Hindlimb muscle (tissue), 1 donor: ENCODE measurements around the gene TPPP. TPM values are rescaled to one million over a fixed set of nuclear protein-coding genes. Genes with fewer than 3 reads are reported as not detected.
"Not testable (repeated sequence)": the region's sequence is repeated elsewhere in the genome, so short reads cannot be mapped to it uniquely, and the experiment has no call there.

Experiments
- DNase-seq: peaks from one replicate; pipeline ENCODE4 v3.0.0-alpha.2; 2013
- polyA plus RNA-seq: library from polyadenylated mRNA; unstranded; fragments of 120-200 nt; gene quantifications from one replicate; pipeline ENCODE4 v1.2.1, GENCODE V29; 2013; ENCODE audit not compliant: insufficient read length

The TPPP gene
- 7.7 TPM for polyA plus RNA-seq

DNA sequence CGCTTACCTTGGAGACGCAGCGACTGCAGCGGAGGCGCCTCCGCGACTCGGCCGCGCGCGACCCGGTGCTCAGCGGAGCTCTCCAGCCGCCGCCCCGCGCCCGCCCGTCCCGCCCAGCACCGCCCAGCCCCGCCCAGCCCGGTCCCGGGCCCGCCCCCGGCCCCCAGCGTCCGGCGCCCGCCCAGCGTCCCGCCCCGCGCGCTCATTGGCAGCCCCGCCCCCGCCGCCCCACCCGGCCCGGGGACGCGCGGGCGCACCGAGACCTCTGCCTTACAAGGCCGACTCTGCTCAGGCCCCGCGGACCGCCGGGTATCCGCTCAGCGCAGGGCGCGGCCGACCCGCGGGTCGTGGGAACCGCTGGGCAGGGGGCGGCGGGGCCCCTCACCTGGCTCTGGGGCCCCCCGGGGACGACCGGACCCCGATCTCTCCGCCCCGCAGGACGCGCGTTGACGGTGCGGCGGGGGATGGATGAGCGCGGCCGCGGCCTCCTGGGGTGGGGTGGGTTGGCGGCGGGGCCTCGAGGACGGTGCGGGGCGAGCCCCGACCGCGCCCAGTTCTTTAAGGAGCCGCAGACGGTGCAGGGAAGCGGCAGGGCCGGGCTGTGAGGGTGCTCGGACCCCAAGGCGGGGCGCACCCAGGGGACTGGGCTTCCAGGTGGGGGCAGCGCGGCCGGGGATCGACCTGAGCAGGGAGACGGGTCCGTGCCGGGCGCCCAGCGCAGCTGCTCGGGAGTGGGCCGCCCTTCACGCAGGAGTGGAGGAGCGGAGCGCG is at the start of gene TPPP:
TPPP (minus strand) TSS at position 82 of the 771 bp plus-strand sequence. CDS start 15,292 bp downstream, outside the sequence.
- DNase-seq: peak; percentile 56

DNA sequence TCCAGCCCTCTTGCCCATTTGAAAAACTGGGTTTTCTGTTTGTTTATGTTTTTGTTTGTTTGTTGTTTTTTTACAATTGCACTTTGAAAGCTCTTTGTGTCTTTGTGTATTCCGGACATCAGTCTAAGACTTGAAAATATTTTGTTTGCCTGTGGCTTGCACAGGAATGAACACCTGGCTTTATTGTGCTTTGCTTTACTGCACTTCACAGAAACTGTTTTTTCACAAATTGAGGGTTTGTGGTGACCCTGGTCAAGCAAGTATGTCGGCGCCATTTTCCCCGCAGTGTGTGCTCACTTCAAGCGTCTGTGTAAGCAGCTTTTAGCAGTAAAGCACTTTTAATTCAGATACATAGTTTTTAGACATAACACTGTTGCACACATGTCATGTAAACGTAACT is 49.1 kb upstream of the TPPP start:
- DNase-seq: not testable (repeated sequence)

- not testable (repeated sequence) for DNase-seq
These were observed 41.0 kb upstream of the TPPP start for GRCh38 chr5:734145-734544.

DNA sequence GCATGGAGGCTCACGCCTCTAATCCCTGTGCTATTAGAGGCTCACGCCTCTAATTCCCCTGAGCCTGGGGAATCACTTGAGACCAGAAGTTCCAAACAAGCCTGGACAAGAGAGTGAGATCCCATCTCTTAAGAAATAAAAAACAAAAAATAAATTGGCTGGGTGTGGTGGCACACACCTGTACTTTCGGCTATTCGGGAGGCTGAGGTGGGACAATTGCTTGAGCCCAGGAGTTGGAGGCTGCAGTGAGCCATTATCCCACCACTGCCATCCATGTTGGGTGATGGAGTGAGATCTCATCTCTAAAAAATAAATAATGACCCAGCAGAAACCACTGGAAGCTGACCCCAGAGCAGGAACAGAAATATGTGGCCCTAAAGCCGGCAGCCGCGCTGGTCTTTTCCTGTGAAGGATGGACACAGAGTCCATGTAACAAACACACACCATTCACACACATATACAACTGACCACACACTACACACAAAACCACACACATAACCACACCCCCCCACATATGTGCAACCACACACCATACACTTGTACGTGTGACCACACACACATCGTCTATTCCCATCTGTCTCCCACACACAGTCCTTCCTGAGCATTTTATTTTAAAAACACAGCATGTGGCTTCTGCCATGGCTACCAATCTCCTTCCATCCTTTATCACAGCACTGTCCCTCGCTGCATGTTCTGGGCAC is 39.8 kb upstream of the TPPP start:
- not testable (repeated sequence) for DNase-seq

GRCh38 chr5:729225-729624 is 36.1 kb upstream of the TPPP start:
- not testable (repeated sequence) for DNase-seq

DNA sequence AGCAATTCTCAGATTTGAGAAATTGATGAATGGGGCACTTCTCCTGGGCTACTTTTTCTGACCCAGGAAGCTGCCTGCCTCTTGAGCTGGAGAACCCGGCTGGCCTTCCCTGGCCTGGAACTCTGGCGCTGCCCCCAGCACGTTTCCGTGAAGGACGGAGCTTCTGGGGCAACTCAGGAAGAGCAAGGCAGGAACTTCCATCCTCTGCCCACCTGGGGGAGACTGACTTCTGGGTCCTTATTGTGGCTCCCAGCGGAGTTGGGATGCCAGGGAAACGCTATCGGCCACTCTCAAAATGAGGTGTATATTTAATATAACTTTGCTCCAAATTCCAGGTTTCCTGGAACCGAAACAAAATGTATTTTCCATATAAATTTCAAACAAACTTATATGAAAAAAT is 33.9 kb upstream of the TPPP start:
- DNase-seq: not testable (repeated sequence)

DNA sequence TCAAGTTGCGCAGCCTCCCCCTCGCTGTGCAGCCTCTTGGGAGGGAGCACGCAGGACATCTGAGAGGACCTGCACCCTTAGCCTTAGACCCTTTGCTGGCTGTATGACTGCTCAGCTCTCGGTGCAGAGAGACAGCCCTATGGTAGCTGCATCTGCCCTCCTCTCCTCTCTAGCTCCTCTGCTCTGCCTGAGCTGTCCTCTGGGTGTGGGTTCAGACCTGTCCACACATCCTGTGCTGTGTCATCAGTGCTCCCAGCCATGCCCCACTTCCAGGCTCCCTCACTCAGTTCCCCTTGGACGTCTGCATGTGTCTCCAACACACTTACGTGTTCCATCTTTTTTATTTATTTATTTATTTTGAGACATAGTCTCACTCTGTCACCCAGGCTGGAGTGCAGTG is 30.7 kb upstream of the TPPP start:
- DNase-seq: not testable (repeated sequence)

- DNase-seq: not testable (repeated sequence)
These were observed 30.2 kb upstream of the TPPP start for GRCh38 chr5:723309-723708.

GRCh38 chr5:719379-719778 is 26.2 kb upstream of the TPPP start:
- not testable (repeated sequence) for DNase-seq

DNA sequence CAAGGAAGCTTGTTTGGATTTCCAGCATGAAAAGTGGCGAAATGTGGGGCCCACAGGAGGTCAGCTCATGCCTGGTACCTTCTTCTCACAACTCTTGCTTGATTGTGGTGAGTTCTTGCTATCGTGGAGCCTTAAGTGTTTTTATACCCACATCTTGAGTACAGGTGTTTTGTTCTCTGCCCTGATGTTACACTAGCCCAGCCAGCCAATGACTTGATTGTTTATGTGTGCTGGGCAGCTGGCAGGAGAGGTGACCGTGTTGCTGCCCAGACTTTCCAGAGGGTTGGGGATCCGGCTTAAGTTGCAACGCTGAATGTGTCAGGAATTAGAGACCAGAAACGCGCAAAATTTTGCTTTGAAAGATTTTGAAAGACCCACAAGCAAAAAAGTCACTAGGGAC is 24.0 kb upstream of the TPPP start:
- no peak for DNase-seq

DNA sequence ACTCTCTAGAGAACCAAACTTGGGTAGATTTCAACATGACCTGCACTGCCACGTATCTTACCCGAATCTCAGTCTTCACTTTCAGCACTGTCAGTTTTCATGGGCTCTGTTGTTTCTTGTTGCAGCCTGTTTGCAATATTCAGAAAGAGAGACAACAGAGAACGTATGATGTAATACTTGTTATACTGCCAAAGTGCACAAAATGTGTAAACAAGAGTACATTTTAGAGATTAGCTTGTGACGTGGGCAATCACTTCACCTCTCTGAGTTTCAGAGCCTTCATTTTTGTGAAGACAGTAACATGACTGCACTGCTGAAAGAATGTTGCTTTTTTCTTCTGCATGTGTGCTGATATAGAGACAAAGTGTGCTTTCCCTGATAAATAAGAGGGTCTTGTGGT is 23.6 kb upstream of the TPPP start:
- not testable (repeated sequence) for DNase-seq

DNA sequence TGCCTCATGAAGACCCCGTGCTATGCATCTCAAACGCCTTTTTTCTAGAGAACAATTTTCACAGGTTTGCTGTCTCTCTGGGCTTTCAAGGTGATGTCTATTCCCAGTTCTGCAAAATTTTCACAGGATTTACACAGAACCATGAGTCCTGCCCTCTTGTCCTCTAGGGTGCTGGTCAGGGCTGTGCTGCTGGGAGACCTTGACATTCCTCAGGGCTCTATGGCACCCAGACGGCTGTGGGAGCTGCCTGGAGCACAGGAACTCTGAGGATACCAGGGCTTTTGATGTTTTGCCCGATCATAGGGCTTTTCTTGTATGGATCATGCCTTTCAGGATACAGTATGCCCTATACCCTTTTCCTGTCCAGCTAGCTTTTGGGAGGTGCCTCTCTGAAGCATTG is 22.5 kb upstream of the TPPP start:
- not testable (repeated sequence) for DNase-seq

GRCh38 chr5:714215-715118 is 21.3 kb upstream of the TPPP start:
- not testable (repeated sequence) for DNase-seq

- DNase-seq: not testable (repeated sequence)
These were observed 20.5 kb upstream of the TPPP start for GRCh38 chr5:713686-714085.

DNA sequence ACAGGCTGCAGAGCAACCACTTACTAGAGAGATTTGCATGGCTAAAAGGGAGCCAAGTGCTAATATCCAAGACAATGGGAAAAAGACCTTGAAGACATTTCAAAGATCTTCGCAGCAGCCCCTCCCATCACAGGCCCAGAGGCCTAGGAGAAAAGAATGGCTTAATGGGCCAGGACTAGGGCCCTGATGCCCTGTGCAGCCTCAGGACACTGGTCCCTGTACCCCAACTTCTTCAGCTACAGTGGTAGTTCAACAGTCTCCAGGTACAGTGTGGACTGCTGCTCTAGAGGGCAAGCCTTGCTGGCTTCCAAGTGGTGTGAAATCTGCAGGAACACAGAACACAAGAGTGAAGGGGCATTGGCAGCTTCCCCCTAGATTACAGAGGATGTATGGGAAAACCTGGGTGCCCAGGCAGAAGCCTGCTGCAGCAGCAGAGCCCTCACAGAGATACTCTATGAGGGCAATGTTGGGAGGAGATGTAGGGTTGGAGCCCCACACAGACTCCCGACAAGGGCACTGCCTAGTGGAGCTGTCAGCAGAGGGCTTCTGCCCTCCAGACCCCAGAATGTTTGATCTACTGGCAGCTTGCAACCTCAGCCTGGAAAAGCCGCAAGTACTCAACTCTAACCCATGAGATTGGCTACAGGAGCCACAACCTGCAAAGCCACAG is 15.8 kb upstream of the TPPP start:
- DNase-seq: not testable (repeated sequence)

DNA sequence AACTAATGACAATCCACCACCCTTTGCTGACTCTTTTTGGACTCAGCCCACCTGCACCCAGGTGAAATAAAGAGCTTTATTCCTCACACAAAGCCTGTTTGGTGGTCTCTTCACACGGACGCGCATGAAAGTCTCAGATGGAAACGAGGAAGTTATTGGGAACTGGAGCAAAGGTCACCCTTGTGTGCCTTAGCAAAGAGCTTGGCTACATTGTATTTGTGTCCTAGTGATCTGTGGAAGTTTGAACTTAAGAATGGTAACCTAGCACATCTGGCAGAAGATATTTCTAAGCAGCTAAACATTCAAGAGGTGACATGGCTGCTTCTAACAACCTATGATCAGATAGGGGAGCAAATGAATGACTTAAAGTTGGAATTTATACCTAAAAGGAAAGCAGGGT is 15.2 kb upstream of the TPPP start:
- not testable (repeated sequence) for DNase-seq

- not testable (repeated sequence) for DNase-seq
These were observed 13.0 kb upstream of the TPPP start for GRCh38 chr5:706127-706526.

DNA sequence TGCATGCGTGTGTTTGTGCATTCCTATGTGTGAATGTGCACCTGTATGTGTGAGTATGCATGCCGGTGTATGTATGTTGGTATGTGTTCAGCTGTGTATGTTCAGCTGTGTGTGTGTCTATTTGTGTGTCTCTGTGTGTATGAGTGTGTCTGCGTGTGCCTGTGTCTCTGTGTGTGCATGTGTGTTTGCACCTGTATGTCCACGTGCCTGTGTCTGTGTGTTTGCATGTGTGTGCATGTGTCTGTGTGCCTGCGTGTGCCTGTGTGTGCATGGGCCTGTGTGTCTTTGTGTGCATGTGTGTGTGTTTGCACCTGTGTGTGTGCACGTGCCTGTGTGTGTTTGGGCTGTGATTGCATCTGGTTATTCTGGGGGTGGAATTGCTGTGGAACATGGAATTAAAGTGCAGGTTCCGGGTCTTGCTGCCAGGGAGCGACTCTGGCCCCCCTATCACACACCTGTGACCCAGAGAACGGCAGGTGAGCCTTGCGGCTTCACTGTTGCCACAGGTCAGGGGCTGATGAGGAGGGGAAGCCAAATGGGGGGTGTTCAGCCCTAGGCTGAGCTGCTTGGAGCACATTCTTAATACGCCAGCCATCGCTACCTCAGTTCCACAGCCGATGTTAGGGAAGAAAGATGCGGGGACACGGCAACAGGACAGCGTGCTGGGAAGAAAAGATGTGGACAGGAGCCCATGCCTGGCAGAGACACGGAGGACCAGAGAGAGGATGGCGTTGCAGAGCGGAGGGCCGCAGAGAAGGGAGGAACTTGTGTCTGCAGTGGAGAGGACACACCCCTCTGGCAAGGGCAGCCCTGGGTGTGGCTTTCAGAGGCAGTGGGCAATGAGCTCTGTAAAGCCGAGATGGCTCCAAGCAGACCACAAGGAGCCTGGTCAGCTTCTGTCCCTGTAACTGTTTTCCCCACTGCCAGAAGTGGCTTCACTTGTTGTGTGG is 3.9 kb upstream of the TPPP start:
- DNase-seq: not testable (repeated sequence)

DNA sequence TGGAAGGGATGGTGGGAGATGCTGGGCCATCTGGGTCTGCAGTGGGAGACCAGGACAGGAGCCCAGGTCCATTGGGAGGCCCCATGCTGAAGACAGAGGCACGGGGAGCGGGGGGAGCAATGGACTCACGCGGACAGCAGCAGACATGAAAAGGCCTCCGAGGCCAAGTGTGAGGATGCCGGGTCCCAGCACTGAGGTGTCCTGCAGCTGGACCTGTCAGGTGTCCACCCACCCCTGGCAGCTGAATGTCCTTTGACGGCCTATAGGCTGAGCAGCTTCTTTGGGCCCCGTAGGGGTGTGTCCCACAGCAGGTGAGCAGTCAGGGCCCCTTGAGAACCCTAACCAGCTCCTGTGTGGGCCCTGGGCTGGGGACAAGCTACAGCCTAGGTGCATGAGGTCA is 3.0 kb upstream of the TPPP start:
- not testable (repeated sequence) for DNase-seq

DNA sequence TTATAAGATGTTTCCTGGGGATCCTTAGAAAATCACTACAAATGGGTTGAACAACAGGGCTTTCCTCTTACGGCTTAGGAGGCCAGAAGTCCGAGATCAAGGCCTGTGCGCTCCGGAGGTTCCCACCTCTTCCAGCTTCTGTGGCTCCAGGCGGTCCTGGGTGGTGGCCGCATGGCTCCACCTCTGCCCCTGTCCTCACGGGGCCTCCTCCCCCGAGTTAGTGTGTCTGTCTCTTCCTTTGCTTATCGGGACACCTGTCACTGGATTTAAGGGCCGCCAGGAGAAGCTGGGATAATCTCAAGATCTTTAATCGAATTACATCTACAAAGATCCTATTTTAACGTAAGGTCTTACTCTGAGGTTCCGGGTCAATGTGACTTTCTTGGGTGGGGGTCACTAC is 2.3 kb upstream of the TPPP start:
- DNase-seq: not testable (repeated sequence)

DNA sequence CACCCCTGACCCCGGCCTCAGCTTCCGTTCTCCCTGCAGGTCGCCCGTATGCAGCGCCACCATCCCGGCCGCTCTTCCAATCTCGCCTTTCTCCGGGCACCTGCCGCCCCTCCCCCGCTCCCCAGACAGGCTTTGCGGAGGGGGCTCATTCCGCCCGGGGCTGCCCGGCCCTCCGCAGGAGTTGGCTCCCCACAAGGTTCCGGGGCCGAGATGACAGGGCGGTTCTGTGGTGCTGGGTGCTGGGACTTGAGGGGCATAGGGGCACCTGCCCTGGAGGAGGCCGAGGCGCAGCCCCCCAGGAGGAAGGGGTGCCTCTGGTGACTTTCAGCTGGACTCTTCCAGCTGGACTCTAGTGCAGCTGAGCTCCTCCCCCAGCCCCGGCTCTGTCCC is 885 bp upstream of the TPPP start:
- not testable (repeated sequence) for DNase-seq
